H9 (cell line): ENCODE measurements around the gene SDC3. TPM values are rescaled to one million over a fixed set of nuclear protein-coding genes. Genes with fewer than 3 reads are reported as not detected.

Source experiments
- DNase-seq: peaks from one replicate; pipeline ENCODE4 v3.0.0-alpha.2; 2017
- H2AFZ ChIP-seq: one replicate; pipeline ENCODE4 v1.6.1; 2013; ENCODE audit warnings: mild to moderate bottlenecking, low read length, control low read depth, moderate library complexity
- H2AK5ac ChIP-seq: 2 replicates; pipeline ENCODE4 v1.6.1; 2013; ENCODE audit warnings: low read length, control low read depth, mixed read lengths; ENCODE audit not compliant: insufficient read length
- H2BK120ac ChIP-seq: one replicate; pipeline ENCODE4 v1.6.1; 2013; ENCODE audit warnings: low read depth, mild to moderate bottlenecking, low read length, control low read depth, inconsistent platforms; ENCODE audit not compliant: poor library complexity, severe bottlenecking
- H2BK12ac ChIP-seq: 2 replicates; pipeline ENCODE4 v1.6.1; 2013; ENCODE audit warnings: low read length, control low read depth, mixed read lengths, low read depth; ENCODE audit not compliant: insufficient read length
- H2BK15ac ChIP-seq: 2 replicates; pipeline ENCODE4 v1.6.1; 2013; ENCODE audit warnings: low read depth, low read length, control low read depth
- H2BK20ac ChIP-seq: one replicate; pipeline ENCODE4 v1.6.1; 2013; ENCODE audit warnings: low read depth, mild to moderate bottlenecking, low read length, control low read depth, inconsistent platforms; ENCODE audit not compliant: poor library complexity, severe bottlenecking
- H2BK5ac ChIP-seq: 2 replicates; pipeline ENCODE4 v1.6.1; 2013; ENCODE audit warnings: low read length, control low read depth, mixed read lengths; ENCODE audit not compliant: insufficient read length
- H3K14ac ChIP-seq: 2 replicates; pipeline ENCODE4 v1.6.1; 2013; ENCODE audit warnings: low read length, control low read depth; ENCODE audit not compliant: insufficient read depth
- H3K18ac ChIP-seq: 2 replicates; pipeline ENCODE4 v1.6.1; 2013; ENCODE audit warnings: low read depth, mild to moderate bottlenecking, mixed read lengths, low read length, control low read depth; ENCODE audit not compliant: insufficient read length
- H3K23ac ChIP-seq: 2 replicates; pipeline ENCODE4 v1.6.1; 2013; ENCODE audit warnings: low read length, control low read depth, mixed read lengths, low read depth; ENCODE audit not compliant: insufficient read length
- H3K23me2 ChIP-seq: 2 replicates; pipeline ENCODE4 v1.6.1; 2013; ENCODE audit warnings: low read depth, mild to moderate bottlenecking, mixed read lengths, low read length, control low read depth; ENCODE audit not compliant: insufficient read length, poor library complexity, severe bottlenecking
- H3K27ac ChIP-seq: 2 replicates; pipeline ENCODE4 v1.5.1; 2013; ENCODE audit warnings: low read length, control low read depth, mixed read lengths, low read depth; ENCODE audit not compliant: insufficient read length
- H3K27me3 ChIP-seq: 2 replicates; pipeline ENCODE4 v1.6.1; 2013; ENCODE audit warnings: low read length, control low read depth, inconsistent platforms; ENCODE audit not compliant: insufficient read depth
- H3K4ac ChIP-seq: 2 replicates; pipeline ENCODE4 v1.6.1; 2013; ENCODE audit warnings: low read depth, mild to moderate bottlenecking, control low read depth, inconsistent platforms, low read length, moderate library complexity
- H3K4me1 ChIP-seq: 2 replicates; pipeline ENCODE4 v1.6.1; 2013; ENCODE audit warnings: low read length, control low read depth, inconsistent platforms; ENCODE audit not compliant: insufficient read depth
- H3K4me2 ChIP-seq: 2 replicates; pipeline ENCODE4 v1.6.1; 2013; ENCODE audit warnings: low read length, control low read depth, mixed read lengths; ENCODE audit not compliant: insufficient read length, insufficient read depth
- H3K56ac ChIP-seq: 2 replicates; pipeline ENCODE4 v1.6.1; 2013; ENCODE audit warnings: low read depth, mild to moderate bottlenecking, mixed read lengths, low read length, control low read depth; ENCODE audit not compliant: insufficient read length
- H3K79me1 ChIP-seq: 2 replicates; pipeline ENCODE4 v1.6.1; 2013; ENCODE audit warnings: low read depth, mild to moderate bottlenecking, moderate library complexity, low read length, control low read depth, inconsistent platforms; ENCODE audit not compliant: insufficient read depth, poor library complexity, severe bottlenecking
- H3K79me2 ChIP-seq: 2 replicates; pipeline ENCODE4 v1.6.1; 2013; ENCODE audit warnings: low read length, control low read depth, inconsistent platforms; ENCODE audit not compliant: insufficient read depth
- H3K9ac ChIP-seq: 2 replicates; pipeline ENCODE4 v1.6.1; 2013; ENCODE audit warnings: low read length, control low read depth, mixed read lengths; ENCODE audit not compliant: insufficient read length; ENCODE audit errors: extremely low read depth
- H3K9me3 ChIP-seq: one replicate; pipeline ENCODE4 v1.6.1; 2013; ENCODE audit warnings: low read depth, low read length, inconsistent platforms; ENCODE audit not compliant: control insufficient read depth
- H3T11ph ChIP-seq: one replicate; pipeline ENCODE4 v1.6.1; 2013; ENCODE audit warnings: mild to moderate bottlenecking, low read length, control low read depth, inconsistent platforms
- H4K20me1 ChIP-seq: one replicate; pipeline ENCODE4 v1.6.1; 2013; ENCODE audit not compliant: control insufficient read depth, insufficient read length, insufficient read depth
- H4K5ac ChIP-seq: 2 replicates; pipeline ENCODE4 v1.6.1; 2013; ENCODE audit warnings: low read depth, mild to moderate bottlenecking, mixed read lengths, low read length, control low read depth; ENCODE audit not compliant: insufficient read length
- H4K8ac ChIP-seq: replicated peaks from 2 replicates; pipeline ENCODE4 v1.6.1; 2013; ENCODE audit warnings: low read length, control low read depth, mixed read lengths, low read depth; ENCODE audit not compliant: insufficient read length
- H4K91ac ChIP-seq: 2 replicates; pipeline ENCODE4 v1.6.1; 2013; ENCODE audit warnings: low read depth, mild to moderate bottlenecking, moderate library complexity, mixed read lengths, low read length, control low read depth; ENCODE audit not compliant: insufficient read length
- H3K27ac Mint-ChIP-seq, 3 experiments: 2 replicates in 2 of 3; 3 replicates in 1 of 3; pipeline ENCODE4 v1.8.0; 2020 to 2021; ENCODE audit warnings: mixed read lengths in 3 of 3, mild to moderate bottlenecking in 1 of 3, moderate library complexity in 1 of 3
- H3K27me3 Mint-ChIP-seq: 2 replicates; pipeline ENCODE4 v1.8.0; 2021; ENCODE audit warnings: low read depth, mild to moderate bottlenecking, moderate library complexity, mixed read lengths
- H3K36me3 Mint-ChIP-seq, 3 experiments: 2 replicates in 2 of 3; 3 replicates in 1 of 3; pipeline ENCODE4 v1.8.0; 2020 to 2021; ENCODE audit warnings: low read depth in 3 of 3, mixed read lengths in 3 of 3; ENCODE audit not compliant: insufficient read depth in 1 of 3
- H3K4me1 Mint-ChIP-seq, 2 experiments: 2 replicates each; pipeline ENCODE4 v1.8.0; 2020; ENCODE audit warnings: mixed read lengths in 2 of 2
- H3K4me3 Mint-ChIP-seq, 2 experiments: 2 replicates in 1 of 2; 3 replicates in 1 of 2; pipeline ENCODE4 v1.8.0; 2020 to 2021; ENCODE audit warnings: mild to moderate bottlenecking in 2 of 2, mixed read lengths in 2 of 2, moderate library complexity in 1 of 2
- H3K9me3 Mint-ChIP-seq, 2 experiments: 2 replicates in 1 of 2; 3 replicates in 1 of 2; pipeline ENCODE4 v1.8.0; 2020; ENCODE audit warnings: mild to moderate bottlenecking in 2 of 2, mixed read lengths in 2 of 2, moderate library complexity in 1 of 2
- WGBS: extraction: QIAGEN DNeasy Blood & Tissue Kit; methylation state at CpG from one replicate; pipeline ENCODE4 v1.1.7; 2013; ENCODE audit warnings: missing lambda C conversion rate, low lambda C conversion rate, mixed read lengths; ENCODE audit not compliant: insufficient read length; ENCODE audit errors: extremely low coverage; 5-methylcytosine and 5-hydroxymethylcytosine counted together
- total RNA-seq: library from RNA; stranded (reverse); gene quantifications from 2 replicates; pipeline ENCODE4 v1.2.1, GENCODE V29; 2021
- TF ChIP-seq, protein P1 (sequence below): fragments of 200-600 bp; sonication (generic); conservative IDR thresholded peaks from 3 replicates; pipeline ENCODE4 v1.8.0; 2021; ENCODE audit warnings: antibody characterized with exemption, mild to moderate bottlenecking

SDC3 gene
- total RNA-seq, 1 experiment from 2014 or later, result 25.9 TPM

DNA sequence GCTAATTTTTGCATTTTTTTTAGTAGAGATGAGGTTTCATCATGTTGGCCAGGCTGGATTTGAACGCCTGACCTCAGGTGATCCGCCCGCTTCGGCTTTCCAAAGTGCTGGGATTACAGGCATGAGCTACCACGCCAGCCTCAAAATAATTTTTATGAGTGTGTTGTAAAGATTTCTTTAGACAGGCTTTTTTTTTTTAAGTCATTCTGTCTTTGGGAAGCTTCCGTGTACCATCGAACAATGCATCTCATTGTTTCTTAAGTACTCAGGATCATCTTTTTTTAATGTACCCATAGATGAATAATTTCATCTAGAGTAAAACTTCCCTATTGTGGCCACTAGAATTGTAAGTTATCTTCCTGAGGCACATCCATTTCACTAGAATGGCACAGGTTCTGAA is 19.6 kb upstream of the SDC3 start:
- H3K27ac Mint-ChIP-seq, result no peak overlapping the region; a peak in 1 of 7 replicates
- H2BK12ac ChIP-seq, result no peak overlapping the region
- peaks cover 3 to 5% of the 10 kb centered on the region in 2 experiments for H3K4me1 Mint-ChIP-seq

More for the DNA sequence above, 19.6 kb upstream of the SDC3 start:
- Histone ChIP-seq H3K27me3 (no peaks in the 10 kb centered on the region), H2BK5ac (no peak overlapping the region), H3K4me2 (no peak overlapping the region), H2AK5ac (no peak overlapping the region), H4K20me1 (no peaks in the 10 kb centered on the region), H3K79me1 (no peaks in the 10 kb centered on the region), H3K18ac (no peak overlapping the region), H3K56ac (no peak overlapping the region), H3K27ac (no peak overlapping the region), H4K5ac (no peak overlapping the region), H4K91ac (no peak overlapping the region), H4K8ac (no peak overlapping the region), H3T11ph (no peak overlapping the region), H3K9me3 (no peaks in the 10 kb centered on the region), H2BK15ac (no peak overlapping the region), H3K4ac (no peak overlapping the region), H2AFZ (no peak overlapping the region), H2BK120ac (no peak overlapping the region), H2BK20ac (no peak overlapping the region), H3K23me2 (no peaks in the 10 kb centered on the region), H3K23ac (no peak overlapping the region), H3K4me1 (no peaks in the 10 kb centered on the region), H3K14ac (no peak overlapping the region), H3K9ac (no peak overlapping the region), H3K79me2 (no peaks in the 10 kb centered on the region)
- TF ChIP-seq, protein P1, sequence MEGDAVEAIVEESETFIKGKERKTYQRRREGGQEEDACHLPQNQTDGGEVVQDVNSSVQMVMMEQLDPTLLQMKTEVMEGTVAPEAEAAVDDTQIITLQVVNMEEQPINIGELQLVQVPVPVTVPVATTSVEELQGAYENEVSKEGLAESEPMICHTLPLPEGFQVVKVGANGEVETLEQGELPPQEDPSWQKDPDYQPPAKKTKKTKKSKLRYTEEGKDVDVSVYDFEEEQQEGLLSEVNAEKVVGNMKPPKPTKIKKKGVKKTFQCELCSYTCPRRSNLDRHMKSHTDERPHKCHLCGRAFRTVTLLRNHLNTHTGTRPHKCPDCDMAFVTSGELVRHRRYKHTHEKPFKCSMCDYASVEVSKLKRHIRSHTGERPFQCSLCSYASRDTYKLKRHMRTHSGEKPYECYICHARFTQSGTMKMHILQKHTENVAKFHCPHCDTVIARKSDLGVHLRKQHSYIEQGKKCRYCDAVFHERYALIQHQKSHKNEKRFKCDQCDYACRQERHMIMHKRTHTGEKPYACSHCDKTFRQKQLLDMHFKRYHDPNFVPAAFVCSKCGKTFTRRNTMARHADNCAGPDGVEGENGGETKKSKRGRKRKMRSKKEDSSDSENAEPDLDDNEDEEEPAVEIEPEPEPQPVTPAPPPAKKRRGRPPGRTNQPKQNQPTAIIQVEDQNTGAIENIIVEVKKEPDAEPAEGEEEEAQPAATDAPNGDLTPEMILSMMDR, result no peak
- no peaks in the 10 kb centered on the region for H3K9me3 Mint-ChIP-seq
- H3K4me3 Mint-ChIP-seq, result no peak overlapping the region
- peaks cover 0 to 13% (median 7%) of the 10 kb centered on the region in 3 experiments; a peak in 6 of 7 replicates for H3K36me3 Mint-ChIP-seq
- WGBS, result no CpG with 5 or more reads among the region's 7 CpGs
- H3K27me3 Mint-ChIP-seq, result no peaks in the 10 kb centered on the region
- no peak for DNase-seq
